Measurements from ENCODE around the gene RHAG.
"Not testable (repeated sequence)": the region's sequence is repeated elsewhere in the genome, so short reads cannot be mapped to it uniquely, and the experiment has no call there.

Gene RHAG

GRCh38 chr6:49636713-49637349 lies at the start of gene RHAG:
RHAG (minus strand) TSS chr6:49636839; CDS start chr6:49636812, 27 bp downstream.
- ATAC-seq (no peak), DNase-seq (no peak)
- Mint-ChIP-seq H3K27ac (no peak within 1 kb of the TSS), H3K9me3 (no peaks in the 10 kb centered on the region), H3K4me3 (no peak within 1 kb of the TSS), H3K27me3 (no peaks in the 10 kb centered on the region), H3K4me1 (no peaks in the 10 kb centered on the region)

- ATAC-seq, result no peak
- Mint-ChIP-seq H3K4me1 (no peaks in the 10 kb centered on the region), H3K4me3 (no peak overlapping the region), H3K27me3 (no peaks in the 10 kb centered on the region), H3K9me3 (peaks cover under 1 to 14% of the 10 kb centered on the region in 2 donors), H3K27ac (no peak overlapping the region)
- no peak for DNase-seq
Measured at GRCh38 chr6:49676671-49677281, 40.1 kb upstream of the RHAG start.

- DNase-seq (no peak), ATAC-seq (no peak)
- Mint-ChIP-seq H3K4me1 (no peaks in the 10 kb centered on the region), H3K9me3 (peaks cover 0 to 19% of the 10 kb centered on the region in 2 donors), H3K4me3 (no peak overlapping the region), H3K27me3 (no peaks in the 10 kb centered on the region), H3K27ac (no peak overlapping the region)
Measured at GRCh38 chr6:49675816-49676215, 39.2 kb upstream of the RHAG start.

- no peaks in the 10 kb centered on the region for H3K27me3 Mint-ChIP-seq
- H3K4me1 Mint-ChIP-seq, result no peaks in the 10 kb centered on the region
- no peak overlapping the region for H3K27ac Mint-ChIP-seq
- peaks cover 0 to 18% of the 10 kb centered on the region in 2 donors for H3K9me3 Mint-ChIP-seq
- H3K4me3 Mint-ChIP-seq, result no peak overlapping the region
- DNase-seq, result no peak
- no peak for ATAC-seq
Measured at GRCh38 chr6:49668083-49668511, 31.5 kb upstream of the RHAG start.

GRCh38 chr6:49666930-49667757 lies 30.5 kb upstream of the RHAG start:
- ATAC-seq (no peak), DNase-seq (no peak)
- Mint-ChIP-seq H3K4me3 (no peak overlapping the region), H3K9me3 (peaks cover 0 to 16% of the 10 kb centered on the region in 2 donors), H3K4me1 (no peaks in the 10 kb centered on the region), H3K27ac (no peak overlapping the region), H3K27me3 (no peaks in the 10 kb centered on the region)

GRCh38 chr6:49666480-49666879 lies 29.8 kb upstream of the RHAG start:
- no peak overlapping the region for H3K4me3 Mint-ChIP-seq
- DNase-seq, result no peak

GRCh38 chr6:49664817-49665216 lies 28.2 kb upstream of the RHAG start:
- Mint-ChIP-seq H3K9me3 (peaks cover 0 to 6% of the 10 kb centered on the region in 2 donors), H3K4me3 (no peak overlapping the region), H3K27ac (no peak overlapping the region), H3K27me3 (no peaks in the 10 kb centered on the region), H3K4me1 (no peaks in the 10 kb centered on the region)
- ATAC-seq (no peak), DNase-seq (no peak)

More at GRCh38 chr6:49666480-49666879, 29.8 kb upstream of the RHAG start:
- Mint-ChIP-seq H3K27me3 (no peaks in the 10 kb centered on the region), H3K9me3 (peaks cover 0 to 10% of the 10 kb centered on the region in 2 donors), H3K4me1 (no peaks in the 10 kb centered on the region), H3K27ac (no peak overlapping the region)
- no peak for ATAC-seq

GRCh38 chr6:49664054-49664453 lies 27.4 kb upstream of the RHAG start:
- H3K27ac Mint-ChIP-seq, H3K4me1 Mint-ChIP-seq, H3K4me3 Mint-ChIP-seq, ATAC-seq, DNase-seq, H3K9me3 Mint-ChIP-seq, H3K27me3 Mint-ChIP-seq: not testable (repeated sequence)

GRCh38 chr6:49662892-49663261 lies 26.2 kb upstream of the RHAG start:
- peaks cover 7% of the 10 kb centered on the region for H3K27me3 Mint-ChIP-seq
- DNase-seq (no peak), ATAC-seq (no peak)
- H3K27ac Mint-ChIP-seq, result no peak overlapping the region
- H3K9me3 Mint-ChIP-seq, result peaks cover 0 to 6% of the 10 kb centered on the region in 2 donors
- H3K4me1 Mint-ChIP-seq, result no peaks in the 10 kb centered on the region
- no peak overlapping the region for H3K4me3 Mint-ChIP-seq

- ATAC-seq (no peak), DNase-seq (no peak)
- peaks cover 7% of the 10 kb centered on the region for H3K27me3 Mint-ChIP-seq
- H3K27ac Mint-ChIP-seq, result no peak overlapping the region
- peaks cover 0 to 6% of the 10 kb centered on the region in 2 donors for H3K9me3 Mint-ChIP-seq
- no peak overlapping the region for H3K4me3 Mint-ChIP-seq
- no peaks in the 10 kb centered on the region for H3K4me1 Mint-ChIP-seq
Measured at GRCh38 chr6:49662231-49662891, 25.7 kb upstream of the RHAG start.

- ATAC-seq, result no peak
- Mint-ChIP-seq H3K27ac (no peak overlapping the region), H3K9me3 (no peaks in the 10 kb centered on the region), H3K4me3 (no peak overlapping the region), H3K4me1 (no peaks in the 10 kb centered on the region), H3K27me3 (peaks cover 7% of the 10 kb centered on the region)
- no peak for DNase-seq
Measured at GRCh38 chr6:49653942-49654341, 17.3 kb upstream of the RHAG start.

- Mint-ChIP-seq H3K4me3 (no peak overlapping the region), H3K27me3 (peaks cover 2% of the 10 kb centered on the region), H3K4me1 (no peaks in the 10 kb centered on the region), H3K27ac (no peak overlapping the region), H3K9me3 (no peaks in the 10 kb centered on the region)
- DNase-seq (no peak), ATAC-seq (no peak)
Measured at GRCh38 chr6:49653438-49653837, 16.8 kb upstream of the RHAG start.

- no peaks in the 10 kb centered on the region for H3K4me1 Mint-ChIP-seq
- no peak for DNase-seq
- H3K27ac Mint-ChIP-seq, result no peak overlapping the region
- H3K27me3 Mint-ChIP-seq, result no peaks in the 10 kb centered on the region
- no peaks in the 10 kb centered on the region for H3K9me3 Mint-ChIP-seq
- no peak overlapping the region for H3K4me3 Mint-ChIP-seq
- ATAC-seq, result no peak
Measured at GRCh38 chr6:49651239-49651638, 14.6 kb upstream of the RHAG start.

- Mint-ChIP-seq H3K4me1 (no peaks in the 10 kb centered on the region), H3K9me3 (no peaks in the 10 kb centered on the region), H3K4me3 (no peak overlapping the region), H3K27ac (no peak overlapping the region), H3K27me3 (no peaks in the 10 kb centered on the region)
- ATAC-seq (no peak), DNase-seq (no peak)
Measured at GRCh38 chr6:49649988-49650387, 13.3 kb upstream of the RHAG start.

GRCh38 chr6:49648036-49648435 lies 11.4 kb upstream of the RHAG start:
- no peak for DNase-seq
- no peak overlapping the region for H3K4me3 Mint-ChIP-seq

GRCh38 chr6:49647476-49647875 lies 10.8 kb upstream of the RHAG start:
- Mint-ChIP-seq H3K4me3 (no peak overlapping the region), H3K27me3 (no peaks in the 10 kb centered on the region), H3K27ac (no peak overlapping the region), H3K9me3 (no peaks in the 10 kb centered on the region), H3K4me1 (no peaks in the 10 kb centered on the region)
- no peak for ATAC-seq
- no peak for DNase-seq

More at GRCh38 chr6:49648036-49648435, 11.4 kb upstream of the RHAG start:
- no peaks in the 10 kb centered on the region for H3K4me1 Mint-ChIP-seq
- H3K27ac Mint-ChIP-seq, result no peak overlapping the region
- no peak for ATAC-seq
- no peaks in the 10 kb centered on the region for H3K27me3 Mint-ChIP-seq
- H3K9me3 Mint-ChIP-seq, result no peaks in the 10 kb centered on the region
